Dedifferentiated amniotic fluid mesenchymal stem cell (primary cell): ENCODE data around the gene FMO5.

ENCODE experiments used
- DNase-seq: peaks from one replicate; pipeline ENCODE4 v3.0.0-alpha.2; 2016; ENCODE audit errors: extremely low spot score

FMO5 gene

DNA sequence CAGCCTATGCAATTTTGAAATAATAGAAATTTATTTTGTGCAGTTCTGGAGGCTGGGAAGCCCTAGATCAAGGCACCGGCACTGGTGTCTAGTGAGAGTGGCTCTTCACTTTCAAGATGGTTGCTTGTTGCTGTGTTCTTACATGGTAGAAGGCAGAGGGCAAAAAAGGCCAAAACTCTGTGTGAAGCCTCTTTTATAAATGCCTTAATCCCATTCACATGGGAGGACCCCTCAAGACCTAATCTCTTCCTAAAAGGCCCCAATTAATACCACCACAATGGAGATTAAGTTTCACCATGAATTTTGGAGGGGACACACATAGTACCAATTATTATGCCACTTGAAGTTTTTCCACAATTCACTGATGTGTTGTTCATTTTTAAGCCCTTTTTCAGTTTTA is 73.9 kb downstream of the FMO5 start:
- no peak for DNase-seq

DNA sequence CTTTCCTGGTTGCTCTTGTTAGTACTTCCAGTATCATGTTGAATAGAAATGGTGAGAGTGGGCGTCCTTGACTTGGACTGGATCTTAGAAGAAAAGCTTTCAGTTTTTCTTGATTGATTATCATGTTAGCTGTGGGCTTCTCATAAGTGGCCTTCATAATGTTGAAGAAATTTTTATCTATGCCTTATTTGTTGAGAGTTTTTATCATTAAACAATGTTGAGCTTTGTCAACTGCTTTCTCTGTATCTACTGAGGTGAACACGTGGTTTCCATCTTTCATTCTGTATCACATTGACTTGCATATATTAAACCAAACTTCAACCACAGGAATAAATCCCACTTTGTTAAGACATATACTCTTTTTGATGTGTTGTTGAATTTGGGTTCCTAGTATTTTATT is 82.3 kb downstream of the FMO5 start:
- DNase-seq, result no peak
